ENCODE results near the gene EPHA3.

DNA sequence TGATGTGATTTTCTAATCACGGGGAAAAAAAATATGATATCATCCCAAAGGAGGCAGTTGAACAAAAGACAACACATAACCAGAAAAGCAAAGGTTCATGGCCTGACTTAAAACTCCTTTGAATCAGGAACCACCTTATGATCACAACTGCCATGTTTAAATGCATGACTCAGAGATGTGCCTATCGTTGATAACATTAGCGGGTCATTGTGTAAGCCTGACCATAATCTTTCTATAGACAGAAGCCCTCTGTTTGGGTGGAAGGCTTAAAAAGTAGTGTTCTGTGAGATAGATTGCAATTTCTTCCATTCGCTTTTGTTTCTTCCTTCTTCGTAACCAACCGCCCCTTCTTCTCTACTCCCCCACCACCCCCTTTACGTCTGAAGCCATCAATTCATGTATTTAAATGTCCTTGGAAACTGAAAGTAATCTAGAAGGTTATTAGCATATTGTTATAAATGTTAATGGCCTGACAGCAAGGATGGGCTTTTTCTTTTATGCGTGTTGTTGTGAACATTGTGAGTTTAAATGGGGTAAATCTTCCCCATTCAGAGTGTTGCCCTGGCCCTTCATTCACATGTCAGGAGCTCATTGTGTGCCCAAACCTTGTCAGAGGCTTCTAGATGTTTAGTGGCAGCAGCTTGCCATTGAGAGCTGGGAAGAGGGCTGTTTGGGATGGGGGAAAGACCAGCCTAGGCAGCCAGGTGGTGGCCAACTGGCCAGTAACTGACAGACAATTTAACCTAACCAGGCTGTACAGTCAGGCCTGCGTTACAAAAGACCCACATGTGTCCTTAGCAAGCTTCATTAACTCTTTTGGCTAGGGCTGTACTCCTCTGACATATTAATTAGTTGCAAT is 64.5 kb downstream of the EPHA3 start:
- no peak for TF ChIP-seq CTCF (IDR thresholded peaks at IDR 0.05)
- TF ChIP-seq POLR2A (IDR thresholded peaks at IDR 0.05): no peak
